SK-N-SH (cell line): ENCODE results near the gene ABITRAM. TPM values are rescaled to one million over a fixed set of nuclear protein-coding genes. Genes with fewer than 3 reads are reported as not detected.
A peak's percentile ranks its signal among the peaks of the same experiment; 100 is the strongest.

Experiments used
- CTCF ChIA-PET: fragments of 300-600, 350-600 bp; formaldehyde crosslinking; extraction: SDS; loops from one replicate; lab custom pipeline; 2021; lab: Yijun Ruan, JAX
- POLR2A ChIA-PET: fragments of 350-600 bp; sonication (Branson Sonifier 250); formaldehyde crosslinking; extraction: SDS; loops from one replicate; lab custom pipeline; 2020; ENCODE audit warnings: antibody characterized with exemption, inconsistent platforms; lab: Yijun Ruan, JAX
- DNase-seq: peaks from one replicate; pipeline ENCODE4 v3.0.0; 2012
- H2AFZ ChIP-seq: fragments of 200-600 bp; sonication (generic); 2 replicates; pipeline ENCODE4 v1.8.1; 2016; ENCODE audit warnings: antibody characterized with exemption, mild to moderate bottlenecking, low read depth
- H3F3A ChIP-seq: fragments of 200-600 bp; sonication (generic); replicated peaks from 2 replicates; pipeline ENCODE3; 2016; ENCODE audit warnings: antibody characterized with exemption, mild to moderate bottlenecking; ENCODE audit not compliant: insufficient read depth
- H3K27ac ChIP-seq, 2 experiments: fragments of 200-500 bp in 1 of 2; fragments of 200-600 bp in 1 of 2; sonication (Bioruptor generic) in 1 of 2; sonication (generic), shearing (Covaris generic) in 1 of 2; 2 replicates each; pipeline versions ENCODE4 v1.5.1 to v1.6.1; 2014 to 2016; ENCODE audit warnings: low read depth in 2 of 2, inconsistent platforms in 1 of 2, low read length in 1 of 2, mild to moderate bottlenecking in 1 of 2, mixed read lengths in 1 of 2
- H3K27me3 ChIP-seq: fragments of 200-600 bp; sonication (generic), shearing (Covaris generic); 2 replicates; pipeline ENCODE4 v1.6.1; 2016; ENCODE audit warnings: mixed run types; ENCODE audit not compliant: insufficient read depth
- H3K36me3 ChIP-seq, 2 experiments: fragments of 200-500 bp in 1 of 2; fragments of 200-600 bp in 1 of 2; sonication (Bioruptor generic) in 1 of 2; sonication (generic) in 1 of 2; replicated peaks in 1 of 2; 2 replicates each; pipeline versions ENCODE3 to v1.5.1; 2014 to 2016; ENCODE audit warnings: low read length in 1 of 2, mild to moderate bottlenecking in 1 of 2; ENCODE audit not compliant: insufficient read depth in 2 of 2, control insufficient read depth in 1 of 2
- H3K4me1 ChIP-seq, 2 experiments: fragments of 200-500 bp in 1 of 2; fragments of 200-600 bp in 1 of 2; sonication (Bioruptor generic) in 1 of 2; sonication (generic), shearing (Covaris generic) in 1 of 2; 2 replicates each; pipeline versions ENCODE4 v1.5.1 to v1.6.1; 2014 to 2016; ENCODE audit warnings: low read depth in 1 of 2, low read length in 1 of 2, mixed run types in 1 of 2; ENCODE audit not compliant: insufficient read depth in 2 of 2, control insufficient read depth in 1 of 2
- H3K4me2 ChIP-seq: fragments of 200-600 bp; sonication (generic), shearing (Covaris generic); 2 replicates; pipeline ENCODE4 v1.6.1; 2017; ENCODE audit warnings: mixed run types
- H3K4me3 ChIP-seq, 2 experiments: fragments of 200-500 bp in 1 of 2; fragments of 200-600 bp in 1 of 2; sonication (Bioruptor generic) in 1 of 2; sonication (generic), shearing (Covaris generic) in 1 of 2; 2 replicates each; pipeline versions ENCODE4 v1.5.1 to v1.8.1; 2014 to 2016; ENCODE audit warnings: low read depth in 2 of 2, inconsistent platforms in 1 of 2, low read length in 1 of 2, mild to moderate bottlenecking in 1 of 2, mixed read lengths in 1 of 2, moderate library complexity in 1 of 2
- H3K79me2 ChIP-seq: fragments of 200-600 bp; sonication (generic); 2 replicates; pipeline ENCODE4 v1.8.1; 2017; ENCODE audit warnings: mild to moderate bottlenecking; ENCODE audit not compliant: insufficient read depth
- H3K9ac ChIP-seq: fragments of 200-600 bp; sonication (generic); 2 replicates; pipeline ENCODE4 v1.6.1; 2017; ENCODE audit warnings: mixed run types
- H3K9me2 ChIP-seq: fragments of 200-600 bp; sonication (generic); 2 replicates; pipeline ENCODE4 v1.6.1; 2017; ENCODE audit warnings: mixed run types
- H3K9me3 ChIP-seq: fragments of 200-600 bp; sonication (generic); 2 replicates; pipeline ENCODE4 v1.6.1; 2017; ENCODE audit warnings: mixed run types, mild to moderate bottlenecking, moderate library complexity
- H4K20me1 ChIP-seq: fragments of 200-600 bp; sonication (generic); 2 replicates; pipeline ENCODE4 v1.6.1; 2017; ENCODE audit warnings: mild to moderate bottlenecking, mixed run types; ENCODE audit not compliant: insufficient read depth
- CHD2 ChIP-seq: fragments of 150-350 bp; IDR thresholded peaks from 2 replicates; pipeline ENCODE4 v1.6.1; 2018; ENCODE audit warnings: low read length; ENCODE audit not compliant: partially characterized antibody
- ELF1 ChIP-seq: IDR thresholded peaks from 2 replicates; pipeline ENCODE4 v1.4.0; 2012
- EZH2phosphoT487 ChIP-seq: fragments of 200-600 bp; sonication (generic); IDR thresholded peaks from 2 replicates; pipeline ENCODE4 v1.6.1; 2017; ENCODE audit warnings: low read depth, mixed run types, mild to moderate bottlenecking, antibody characterized with exemption, moderate library complexity, borderline replicate concordance
- FOSL2 ChIP-seq: IDR thresholded peaks from 2 replicates; pipeline ENCODE4 v1.4.0; 2012; ENCODE audit warnings: low read depth, mild to moderate bottlenecking, moderate library complexity, borderline replicate concordance
- FOXJ3 ChIP-seq: sonication (generic); formaldehyde crosslinking; IDR thresholded peaks from 2 replicates; pipeline ENCODE4 v1.5.1; 2020; ENCODE audit warnings: mild to moderate bottlenecking, missing genetic modification reagents
- FOXM1 ChIP-seq: IDR thresholded peaks from 2 replicates; pipeline ENCODE4 v1.4.0; 2012; ENCODE audit warnings: low read depth, mild to moderate bottlenecking
- GABPA ChIP-seq: IDR thresholded peaks from 2 replicates; pipeline ENCODE4 v1.4.0; 2012; ENCODE audit warnings: low read depth, mild to moderate bottlenecking
- GATA2 ChIP-seq: sonication (generic); formaldehyde crosslinking; IDR thresholded peaks from 2 replicates; pipeline ENCODE4 v1.5.0; 2020; ENCODE audit warnings: mild to moderate bottlenecking, missing genetic modification reagents
- IRF3 ChIP-seq: fragments of 150-350 bp; IDR thresholded peaks from 2 replicates; pipeline ENCODE4 v1.6.1; 2016; ENCODE audit warnings: mild to moderate bottlenecking, low read depth, low read length
- JUND ChIP-seq: IDR thresholded peaks from 2 replicates; pipeline ENCODE4 v1.4.0; 2012
- MAX ChIP-seq: IDR thresholded peaks from 2 replicates; pipeline ENCODE4 v1.4.0; 2012; ENCODE audit warnings: low read depth
- MXI1 ChIP-seq: IDR thresholded peaks from 2 replicates; pipeline ENCODE4 v1.6.1; 2012; ENCODE audit warnings: mild to moderate bottlenecking, low read depth, low read length, improper control_type of control experiment
- NRF1 ChIP-seq: IDR thresholded peaks from 2 replicates; pipeline ENCODE4 v1.6.1; 2012; ENCODE audit warnings: low read depth, mild to moderate bottlenecking, low read length
- RAD21 ChIP-seq: IDR thresholded peaks from 2 replicates; pipeline ENCODE4 v1.6.1; 2012; ENCODE audit warnings: mild to moderate bottlenecking, low read length
- RFX5 ChIP-seq: IDR thresholded peaks from 2 replicates; pipeline ENCODE4 v1.6.1; 2012; ENCODE audit warnings: mild to moderate bottlenecking, improper control_type of control experiment, low read length
- SIN3A ChIP-seq: IDR thresholded peaks from 2 replicates; pipeline ENCODE4 v1.6.1; 2012; ENCODE audit warnings: low read depth, mild to moderate bottlenecking, low read length, moderate library complexity, borderline replicate concordance
- SMC3 ChIP-seq: IDR thresholded peaks from 2 replicates; pipeline ENCODE4 v1.6.1; 2012; ENCODE audit warnings: low read depth, low read length, improper control_type of control experiment
- TCF12 ChIP-seq: IDR thresholded peaks from 2 replicates; pipeline ENCODE4 v1.4.0; 2012
- TEAD4 ChIP-seq: IDR thresholded peaks from 2 replicates; pipeline ENCODE4 v1.4.0; 2012; ENCODE audit warnings: mild to moderate bottlenecking, borderline replicate concordance; ENCODE audit not compliant: insufficient read depth
- USF1 ChIP-seq: IDR thresholded peaks from 2 replicates; pipeline ENCODE4 v1.4.0; 2012; ENCODE audit warnings: low read depth, borderline replicate concordance
- USF2 ChIP-seq: fragments of 150-350 bp; IDR thresholded peaks from 2 replicates; pipeline ENCODE4 v1.6.1; 2017; ENCODE audit warnings: antibody characterized with exemption, low read length, low read depth, borderline replicate concordance
- YY1 ChIP-seq: IDR thresholded peaks from 2 replicates; pipeline ENCODE4 v1.4.0; 2012; ENCODE audit warnings: low read depth, mild to moderate bottlenecking
- WGBS: methylation state at CpG from one replicate; pipeline ENCODE4 v1.1.6; 2017; ENCODE audit warnings: low lambda C conversion rate; 5-methylcytosine and 5-hydroxymethylcytosine counted together
- polyA plus RNA-seq, 3 experiments: library from polyadenylated mRNA; depleted of rRNA; stranded (reverse); fragments of >200 nt; gene quantifications; 2 replicates each; pipeline ENCODE4 v1.2.3, GENCODE V29; 2012
- TF ChIP-seq, protein P1 (sequence below): IDR thresholded peaks from 2 replicates; pipeline ENCODE4; 2012
- TF ChIP-seq, protein P2 (sequence below): fragments of 200-600 bp; sonication (generic); IDR thresholded peaks from 2 replicates; pipeline ENCODE4 v1.6.1; 2017; ENCODE audit warnings: antibody characterized with exemption, mild to moderate bottlenecking, moderate library complexity
- TF ChIP-seq, protein P3 (sequence below): IDR thresholded peaks from 2 replicates; pipeline ENCODE4 v1.4.0; 2012; ENCODE audit warnings: low read depth, borderline replicate concordance

The ABITRAM gene
- polyA plus RNA-seq, 1 of the 3 experiments (the other 2 are of a cell fraction): 13.9 TPM

- H3K4me1 ChIP-seq: peaks cover 8 to 9% of the 10 kb centered on the region in 2 experiments; a peak in 3 of 4 replicates
- H3K9me3 ChIP-seq: no peaks in the 10 kb centered on the region
- WGBS: 0% methylated on average over 4 of the region's 48 CpGs
- H3K27ac ChIP-seq: peak within 1 kb of the TSS; percentile 78 to 94
- DNase-seq: peak; percentile 94
- H3K27me3 ChIP-seq: no peaks in the 10 kb centered on the region
- H3K9ac ChIP-seq: peak within 1 kb of the TSS; percentile 72
- peak within 1 kb of the TSS; percentile 84 to 99 for H3K4me3 ChIP-seq
- peaks cover 58% of the 10 kb centered on the region for H3K79me2 ChIP-seq
- ChIA-PET CTCF (no interaction called here), POLR2A (interaction anchor here (0.8 kb wide), 1 partner anchor 9 kb away, joined by 3 read pairs; no protein-coding TSS in a partner anchor)
- H3K4me2 ChIP-seq: peak within 1 kb of the TSS; percentile 94
- H4K20me1 ChIP-seq: no peaks in the 10 kb centered on the region
- peaks cover 24 to 38% of the 10 kb centered on the region in 2 experiments for H3K36me3 ChIP-seq
- no peaks in the 10 kb centered on the region for H3K9me2 ChIP-seq
- peaks cover 7% of the 10 kb centered on the region for H3F3A ChIP-seq
- peak within 1 kb of the TSS; percentile 82 for H2AFZ ChIP-seq
- TF ChIP-seq GABPA (no peak), NRF1 (peak; percentile 53; the same call in 1 of the 2 replicates), FOXM1 (no peak), USF2 (no peak), IRF3 (no peak), USF1 (no peak), JUND (peak; percentile 11; the same call in 1 of the 2 replicates), EZH2phosphoT487 (no peak), GATA2 (CRISPR knock-in tag) (no peak), TEAD4 (no peak), ELF1 (no peak; the same call in 1 of the 2 replicates), MXI1 (peak; percentile 14; the same call in 1 of the 2 replicates), RFX5 (no peak), FOXJ3 (no peak), YY1 (peak; percentile 63; the same call in 1 of the 2 replicates), SMC3 (peak; percentile 14; the same call in 1 of the 2 replicates), TCF12 (no peak), MAX (peak; percentile 80), RAD21 (0 out of 2 replicates have a peak, but pooled peaks have one; percentile 15), FOSL2 (no peak), CHD2 (peak; percentile 24), SIN3A (peak; percentile 79; the same call in 1 of the 2 replicates)
- TF ChIP-seq, protein P1, sequence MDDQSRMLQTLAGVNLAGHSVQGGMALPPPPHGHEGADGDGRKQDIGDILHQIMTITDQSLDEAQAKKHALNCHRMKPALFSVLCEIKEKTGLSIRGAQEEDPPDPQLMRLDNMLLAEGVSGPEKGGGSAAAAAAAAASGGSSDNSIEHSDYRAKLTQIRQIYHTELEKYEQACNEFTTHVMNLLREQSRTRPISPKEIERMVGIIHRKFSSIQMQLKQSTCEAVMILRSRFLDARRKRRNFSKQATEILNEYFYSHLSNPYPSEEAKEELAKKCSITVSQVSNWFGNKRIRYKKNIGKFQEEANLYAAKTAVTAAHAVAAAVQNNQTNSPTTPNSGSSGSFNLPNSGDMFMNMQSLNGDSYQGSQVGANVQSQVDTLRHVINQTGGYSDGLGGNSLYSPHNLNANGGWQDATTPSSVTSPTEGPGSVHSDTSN: no peak
- TF ChIP-seq, protein P2, sequence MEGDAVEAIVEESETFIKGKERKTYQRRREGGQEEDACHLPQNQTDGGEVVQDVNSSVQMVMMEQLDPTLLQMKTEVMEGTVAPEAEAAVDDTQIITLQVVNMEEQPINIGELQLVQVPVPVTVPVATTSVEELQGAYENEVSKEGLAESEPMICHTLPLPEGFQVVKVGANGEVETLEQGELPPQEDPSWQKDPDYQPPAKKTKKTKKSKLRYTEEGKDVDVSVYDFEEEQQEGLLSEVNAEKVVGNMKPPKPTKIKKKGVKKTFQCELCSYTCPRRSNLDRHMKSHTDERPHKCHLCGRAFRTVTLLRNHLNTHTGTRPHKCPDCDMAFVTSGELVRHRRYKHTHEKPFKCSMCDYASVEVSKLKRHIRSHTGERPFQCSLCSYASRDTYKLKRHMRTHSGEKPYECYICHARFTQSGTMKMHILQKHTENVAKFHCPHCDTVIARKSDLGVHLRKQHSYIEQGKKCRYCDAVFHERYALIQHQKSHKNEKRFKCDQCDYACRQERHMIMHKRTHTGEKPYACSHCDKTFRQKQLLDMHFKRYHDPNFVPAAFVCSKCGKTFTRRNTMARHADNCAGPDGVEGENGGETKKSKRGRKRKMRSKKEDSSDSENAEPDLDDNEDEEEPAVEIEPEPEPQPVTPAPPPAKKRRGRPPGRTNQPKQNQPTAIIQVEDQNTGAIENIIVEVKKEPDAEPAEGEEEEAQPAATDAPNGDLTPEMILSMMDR: peak; percentile 40
- TF ChIP-seq, protein P3, sequence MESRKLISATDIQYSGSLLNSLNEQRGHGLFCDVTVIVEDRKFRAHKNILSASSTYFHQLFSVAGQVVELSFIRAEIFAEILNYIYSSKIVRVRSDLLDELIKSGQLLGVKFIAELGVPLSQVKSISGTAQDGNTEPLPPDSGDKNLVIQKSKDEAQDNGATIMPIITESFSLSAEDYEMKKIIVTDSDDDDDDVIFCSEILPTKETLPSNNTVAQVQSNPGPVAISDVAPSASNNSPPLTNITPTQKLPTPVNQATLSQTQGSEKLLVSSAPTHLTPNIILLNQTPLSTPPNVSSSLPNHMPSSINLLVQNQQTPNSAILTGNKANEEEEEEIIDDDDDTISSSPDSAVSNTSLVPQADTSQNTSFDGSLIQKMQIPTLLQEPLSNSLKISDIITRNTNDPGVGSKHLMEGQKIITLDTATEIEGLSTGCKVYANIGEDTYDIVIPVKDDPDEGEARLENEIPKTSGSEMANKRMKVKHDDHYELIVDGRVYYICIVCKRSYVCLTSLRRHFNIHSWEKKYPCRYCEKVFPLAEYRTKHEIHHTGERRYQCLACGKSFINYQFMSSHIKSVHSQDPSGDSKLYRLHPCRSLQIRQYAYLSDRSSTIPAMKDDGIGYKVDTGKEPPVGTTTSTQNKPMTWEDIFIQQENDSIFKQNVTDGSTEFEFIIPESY: no peak
These were observed 380 bp upstream of the ABITRAM start, which contains the start of gene ELP1 for GRCh38 chr9:108933718-108934322. TSS of gene ELP1 (minus strand) at chr9:108934124. CDS start at chr9:108931146, 2,978 bp downstream.
